H1 (cell line): ENCODE measurements around the gene RERG.

Source experiments
- ATF3 ChIP-seq: IDR thresholded peaks from 2 replicates; pipeline ENCODE4 v1.6.1; 2011; ENCODE audit warnings: low read depth, mild to moderate bottlenecking, low read length; ENCODE audit not compliant: insufficient read depth
- BCL11A ChIP-seq, 2 experiments: IDR thresholded peaks; one replicate each; pipeline ENCODE4 v1.6.1; 2011; ENCODE audit warnings: low read depth in 2 of 2, low read length in 2 of 2, mild to moderate bottlenecking in 2 of 2
- CTCF ChIP-seq, 3 experiments: IDR thresholded peaks; 1 replicate in 2 of 3; 2 replicates in 1 of 3; pipeline versions ENCODE4 v1.5.1 to v1.6.1; 2011; ENCODE audit warnings: low read length in 3 of 3, mild to moderate bottlenecking in 3 of 3, inconsistent platforms in 2 of 3, low read depth in 1 of 3, moderate library complexity in 1 of 3; ENCODE audit not compliant: insufficient read depth in 1 of 3; ENCODE audit errors: control extremely low read depth in 1 of 3
- EZH2 ChIP-seq: fragments of 200-600 bp; sonication (generic); IDR thresholded peaks from 2 replicates; pipeline ENCODE4 v1.7.1; 2012; ENCODE audit warnings: low read depth, mild to moderate bottlenecking, moderate library complexity, low read length, inconsistent platforms; ENCODE audit not compliant: severe bottlenecking
- KDM5A ChIP-seq: fragments of 200-600 bp; IDR thresholded peaks from 2 replicates; pipeline ENCODE4 v1.7.1; 2012; ENCODE audit warnings: mild to moderate bottlenecking, low read length, inconsistent platforms, mixed read lengths
- POLR2A ChIP-seq, 2 experiments: IDR thresholded peaks; 1 replicate in 1 of 2; 2 replicates in 1 of 2; pipeline ENCODE4 v1.6.1; 2011; ENCODE audit warnings: low read depth in 2 of 2, low read length in 2 of 2, mild to moderate bottlenecking in 2 of 2; ENCODE audit errors: control extremely low read depth in 1 of 2

GRCh38 chr12:15196221-15196620 lies 25.0 kb downstream of the RERG start:
- TF ChIP-seq CTCF (IDR thresholded peaks at IDR 0.05; ENCODE audit: control extremely low read depth in 1 of 3, insufficient read depth in 1 of 3, low read depth in 1 of 3, low read length in 3 of 3) (no peak), KDM5A (no peak), POLR2A (IDR thresholded peaks at IDR 0.05; ENCODE audit: control extremely low read depth in 1 of 2, low read depth in 2 of 2, low read length in 2 of 2) (no peak), BCL11A (IDR thresholded peaks at IDR 0.05; ENCODE audit: low read depth in 2 of 2, low read length in 2 of 2) (no peak), EZH2 (no peak), ATF3 (no peak)
